Uterus (tissue), 2 donors: ENCODE data around the gene CD1B.

Experiments used
- CTCF ChIP-seq, 4 experiments: fragments of 200-600 bp in 2 of 4; fragments of 450-650 bp in 2 of 4; sonication (generic) in 2 of 4; IDR thresholded peaks; one replicate each; pipeline ENCODE4 v1.5.1; 2016 to 2019; ENCODE audit warnings: antibody characterized with exemption in 4 of 4, mild to moderate bottlenecking in 2 of 4, moderate library complexity in 1 of 4
- POLR2A ChIP-seq, 2 donors: fragments of 450-650 bp; IDR thresholded peaks; one replicate each; pipeline ENCODE4 v1.6.1; 2016; ENCODE audit warnings: antibody characterized with exemption in 2 of 2, mild to moderate bottlenecking in 1 of 2, moderate library complexity in 1 of 2

DNA sequence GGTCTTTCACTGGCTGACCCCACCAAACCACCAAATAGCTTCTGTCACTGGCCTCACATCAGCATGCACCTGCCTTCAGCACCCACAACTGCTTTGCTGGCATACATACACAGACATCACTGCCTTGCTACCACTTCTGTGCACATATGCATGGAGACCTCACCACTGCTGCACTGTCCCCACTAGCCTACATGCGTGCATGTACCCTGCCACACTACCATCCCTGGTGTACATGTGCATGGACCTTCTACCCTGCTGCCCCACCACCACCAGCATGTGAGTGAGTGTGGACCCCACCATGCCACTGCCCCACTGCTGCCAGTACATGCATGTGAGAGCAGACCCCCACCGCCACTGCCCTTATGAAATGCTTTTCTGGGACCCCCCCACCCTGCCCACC, 35.5 kb downstream of the CD1B start:
- TF ChIP-seq CTCF (IDR thresholded peaks at IDR 0.05) (no peak), POLR2A (IDR thresholded peaks at IDR 0.05) (no peak)
